Activated CD8-positive, alpha-beta T cell treated with anti-CD3 and anti-CD28 coated beads for 36 hours (primary cell): Measurements from ENCODE around the gene KRT35. TPM values are rescaled to one million over a fixed set of nuclear protein-coding genes. Genes with fewer than 3 reads are reported as not detected.

Source experiments
- ATAC-seq: fragments of 200-7000 bp; cut with Tn5 transposase; one replicate; pipeline ENCODE4 v1.10.0; 2021; ENCODE audit warnings: mild to moderate bottlenecking, moderate library complexity
- CTCF ChIA-PET: fragments of 350-600 bp; sonication (Branson Sonifier 250); formaldehyde crosslinking; loops from one replicate; lab custom pipeline; 2021; ENCODE audit warnings: antibody characterized with exemption; lab: Charles Lee
- POLR2A ChIA-PET: fragments of 350-600 bp; sonication (Branson Sonifier 250); formaldehyde crosslinking; loops from one replicate; lab custom pipeline; 2021; ENCODE audit warnings: antibody characterized with exemption; lab: Charles Lee
- DNase-seq: peaks from one replicate; pipeline ENCODE4 v3.0.0-alpha.2; 2020
- H3K27ac Mint-ChIP-seq: one replicate; pipeline ENCODE4 v1.8.0; 2021; ENCODE audit warnings: mild to moderate bottlenecking, mixed read lengths
- H3K27me3 Mint-ChIP-seq: one replicate; pipeline ENCODE4 v1.8.0; 2021; ENCODE audit warnings: mixed read lengths
- H3K36me3 Mint-ChIP-seq: one replicate; pipeline ENCODE4 v1.8.0; 2021; ENCODE audit warnings: low read depth, mixed read lengths
- H3K4me1 Mint-ChIP-seq: one replicate; pipeline ENCODE4 v1.8.0; 2021; ENCODE audit warnings: low read depth, mixed read lengths
- H3K4me3 Mint-ChIP-seq: one replicate; pipeline ENCODE4 v1.8.0; 2021; ENCODE audit warnings: mild to moderate bottlenecking, moderate library complexity, mixed read lengths
- H3K9me3 Mint-ChIP-seq: one replicate; pipeline ENCODE4 v1.8.0; 2021; ENCODE audit warnings: mixed read lengths
- intact Hi-C: fragments of 100-400 bp; cut with micrococcal nuclease; formaldehyde crosslinking; loops from one replicate; pipeline ENCODE4 v1.10.0; 2022
- total RNA-seq, 2 experiments: library from RNA; stranded (reverse); gene quantifications; one replicate each; pipeline ENCODE4 v1.2.3, GENCODE V29; 2021
- TF ChIP-seq, protein P1 (sequence below): fragments of 200-600 bp; IDR thresholded peaks from one replicate; pipeline ENCODE4 v1.8.0; 2022; ENCODE audit warnings: antibody characterized with exemption, mild to moderate bottlenecking

The KRT35 gene
- total RNA-seq, 2 experiments from 2014 or later = not detected

GRCh38 chr17:41507315-41507880, 26.4 kb upstream of the KRT35 start:
- intact Hi-C loops = no loop called here
- ChIA-PET CTCF (interaction anchor here (1.0 to 1.1 kb wide), 2 partner anchors 141 to 156 kb away, joined by 3 to 4 read pairs; no protein-coding TSS in a partner anchor), POLR2A (no interaction called here)
- DNase-seq (no peak), ATAC-seq (no peak)
- no peaks in the 10 kb centered on the region for H3K4me1 Mint-ChIP-seq
- TF ChIP-seq, protein P1, sequence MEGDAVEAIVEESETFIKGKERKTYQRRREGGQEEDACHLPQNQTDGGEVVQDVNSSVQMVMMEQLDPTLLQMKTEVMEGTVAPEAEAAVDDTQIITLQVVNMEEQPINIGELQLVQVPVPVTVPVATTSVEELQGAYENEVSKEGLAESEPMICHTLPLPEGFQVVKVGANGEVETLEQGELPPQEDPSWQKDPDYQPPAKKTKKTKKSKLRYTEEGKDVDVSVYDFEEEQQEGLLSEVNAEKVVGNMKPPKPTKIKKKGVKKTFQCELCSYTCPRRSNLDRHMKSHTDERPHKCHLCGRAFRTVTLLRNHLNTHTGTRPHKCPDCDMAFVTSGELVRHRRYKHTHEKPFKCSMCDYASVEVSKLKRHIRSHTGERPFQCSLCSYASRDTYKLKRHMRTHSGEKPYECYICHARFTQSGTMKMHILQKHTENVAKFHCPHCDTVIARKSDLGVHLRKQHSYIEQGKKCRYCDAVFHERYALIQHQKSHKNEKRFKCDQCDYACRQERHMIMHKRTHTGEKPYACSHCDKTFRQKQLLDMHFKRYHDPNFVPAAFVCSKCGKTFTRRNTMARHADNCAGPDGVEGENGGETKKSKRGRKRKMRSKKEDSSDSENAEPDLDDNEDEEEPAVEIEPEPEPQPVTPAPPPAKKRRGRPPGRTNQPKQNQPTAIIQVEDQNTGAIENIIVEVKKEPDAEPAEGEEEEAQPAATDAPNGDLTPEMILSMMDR = no peak
- H3K27me3 Mint-ChIP-seq = no peaks in the 10 kb centered on the region
- no peaks in the 10 kb centered on the region for H3K9me3 Mint-ChIP-seq
- no peak overlapping the region for H3K27ac Mint-ChIP-seq
- no peak overlapping the region for H3K4me3 Mint-ChIP-seq
- H3K36me3 Mint-ChIP-seq = no peaks in the 10 kb centered on the region

DNA sequence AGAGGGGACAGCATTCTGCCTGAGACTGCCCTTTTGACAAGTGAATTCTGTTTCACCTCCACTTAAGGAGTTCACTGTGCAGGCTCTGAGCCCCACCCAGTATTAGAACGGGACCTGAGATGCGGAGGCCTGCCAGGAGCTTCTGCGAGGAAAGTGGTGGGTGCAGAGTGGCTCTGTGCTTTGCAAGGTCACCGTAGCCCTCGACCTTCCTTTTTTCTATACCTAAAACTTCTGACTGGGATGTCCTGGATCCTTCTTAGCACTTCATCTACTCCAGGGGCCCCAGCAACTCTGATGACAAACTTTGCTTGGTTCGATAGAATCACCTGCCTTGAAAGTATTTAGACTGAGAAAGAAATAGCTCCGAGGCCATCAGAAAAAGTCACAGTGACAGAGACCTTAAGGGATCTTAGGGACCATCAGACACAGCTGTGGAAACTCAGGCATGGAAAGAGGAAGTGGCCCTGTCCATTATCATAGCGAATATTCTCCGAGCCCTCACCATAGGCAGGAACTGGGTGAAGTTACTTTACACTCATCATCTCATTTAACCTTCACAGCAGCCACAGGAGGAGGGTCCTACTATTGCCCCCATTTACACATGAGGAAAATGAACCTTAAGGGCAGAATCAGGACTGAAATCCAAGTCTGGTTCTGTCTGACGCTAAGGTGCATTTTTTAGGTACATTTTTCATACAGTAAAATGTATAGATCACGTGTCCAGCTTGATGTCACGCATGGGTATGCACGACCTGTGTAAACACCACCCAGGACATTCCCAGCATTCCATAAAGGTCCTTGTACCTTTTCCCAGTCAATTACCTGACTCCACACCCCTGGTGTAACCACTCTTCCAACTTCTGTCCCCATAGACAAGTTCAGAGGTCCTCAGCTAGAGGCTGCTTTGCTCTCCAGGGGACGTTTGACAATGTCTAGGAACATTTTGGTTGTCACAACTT, 25.1 kb upstream of the KRT35 start:
- DNase-seq (no peak), ATAC-seq (no peak)
- H3K27ac Mint-ChIP-seq = no peak overlapping the region
- ChIA-PET POLR2A (interaction anchor here (0.5 kb wide), 1 partner anchor 342 kb away, joined by 3 read pairs; no protein-coding TSS in a partner anchor), CTCF (interaction anchor here (1.1 to 2.1 kb wide), 3 partner anchors 10 to 157 kb away, joined by 3 to 6 read pairs (median 5); no protein-coding TSS in a partner anchor)
- H3K4me3 Mint-ChIP-seq = no peak overlapping the region
- intact Hi-C loops = no loop called here
- no peaks in the 10 kb centered on the region for H3K36me3 Mint-ChIP-seq
- H3K9me3 Mint-ChIP-seq = no peaks in the 10 kb centered on the region
- H3K27me3 Mint-ChIP-seq = no peaks in the 10 kb centered on the region
- H3K4me1 Mint-ChIP-seq = no peaks in the 10 kb centered on the region
- TF ChIP-seq, protein P1 = no peak

GRCh38 chr17:41505007-41505808, 24.3 kb upstream of the KRT35 start, which contains the start of gene KRT13:
Gene KRT13, minus strand, starts transcription at chr17:41505612. Its CDS starts 62 bp downstream, at chr17:41505550.
- CTCF ChIA-PET = interaction anchor here (1.0 to 2.1 kb wide), 3 partner anchors 10 to 88 kb away, joined by 3 to 6 read pairs (median 5); no protein-coding TSS in a partner anchor
- Mint-ChIP-seq H3K4me1 (no peaks in the 10 kb centered on the region), H3K27ac (no peak within 1 kb of the TSS), H3K27me3 (no peaks in the 10 kb centered on the region), H3K9me3 (no peaks in the 10 kb centered on the region), H3K36me3 (no peaks in the 10 kb centered on the region), H3K4me3 (no peak within 1 kb of the TSS)
- POLR2A ChIA-PET = no interaction called here
- ATAC-seq = no peak
- TF ChIP-seq, protein P1 = no peak
- no peak for DNase-seq
- intact Hi-C loops = no loop called here

DNA sequence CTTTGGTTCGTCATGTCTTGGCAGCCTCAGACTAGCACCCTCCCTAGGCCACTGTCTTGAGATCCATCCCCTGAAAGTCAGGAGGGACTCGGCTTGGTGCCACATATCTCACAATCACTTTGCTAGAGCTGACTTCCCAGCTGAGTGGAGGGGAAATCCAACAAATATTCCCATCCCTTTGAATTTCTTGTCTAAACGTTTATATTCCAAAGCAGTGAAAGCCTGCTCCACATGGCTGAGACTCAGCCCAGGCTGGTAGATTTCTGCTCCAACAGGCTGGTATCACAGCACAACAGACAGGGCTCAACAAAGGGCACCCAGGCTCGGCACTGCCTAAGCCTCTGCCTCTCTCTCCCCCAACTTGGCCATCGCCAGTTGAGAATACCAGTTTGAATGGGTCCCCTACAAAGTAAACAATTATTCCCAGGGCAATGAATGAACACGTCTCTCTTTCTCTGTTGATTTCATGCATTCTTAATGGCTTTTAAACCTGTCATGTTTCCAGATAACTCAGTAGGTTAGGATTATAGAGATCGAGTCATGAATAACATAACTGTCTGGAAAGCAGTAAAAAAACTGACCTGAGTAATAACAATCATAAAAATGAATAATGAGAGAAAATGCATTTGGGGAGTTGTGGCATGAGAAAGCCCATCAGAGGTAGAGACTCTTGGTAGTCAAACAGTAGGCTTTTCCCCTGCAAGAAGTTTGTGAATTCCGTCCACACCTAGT, 23.5 kb upstream of the KRT35 start:
- ChIA-PET CTCF (interaction anchor here (0.6 to 2.5 kb wide), 4 partner anchors 9 to 89 kb away, joined by 3 to 9 read pairs (median 4); no protein-coding TSS in a partner anchor), POLR2A (no interaction called here)
- Mint-ChIP-seq H3K4me1 (no peaks in the 10 kb centered on the region), H3K36me3 (no peaks in the 10 kb centered on the region), H3K4me3 (no peak overlapping the region), H3K27me3 (peaks cover 2% of the 10 kb centered on the region), H3K27ac (no peak overlapping the region), H3K9me3 (no peaks in the 10 kb centered on the region)
- ATAC-seq (no peak), DNase-seq (no peak)
- TF ChIP-seq, protein P1 = no peak
- intact Hi-C loops = no loop called here
